H1 (cell line): ENCODE results near the gene DFFA. TPM values are rescaled to one million over a fixed set of nuclear protein-coding genes. Genes with fewer than 3 reads are reported as not detected.

Experiments used
- CTCF ChIA-PET: fragments of 300-600 bp; sonication (Branson Sonifier 250); formaldehyde crosslinking; loops from one replicate; lab custom pipeline; 2021; ENCODE audit not compliant: partially characterized antibody; lab: Charles Lee
- POLR2A ChIA-PET: fragments of 300-600 bp; sonication (Branson Sonifier 250); formaldehyde crosslinking; loops from one replicate; lab custom pipeline; 2021; ENCODE audit warnings: inconsistent platforms; ENCODE audit not compliant: partially characterized antibody; lab: Charles Lee
- DNase-seq, 2 experiments: peaks; one replicate each; pipeline versions ENCODE4 v3.0.0 to v3.0.0-alpha.2; 2010 to 2022; ENCODE audit warnings: low spot score in 2 of 2, low read depth in 1 of 2, mixed read lengths in 1 of 2
- FAIRE-seq: peaks from 2 replicates; lab custom pipeline; 2011; peaks lifted over from hg19 to GRCh38; lab: Jason Lieb, UNC
- H2AFZ ChIP-seq: 2 replicates; pipeline ENCODE4 v1.8.1; 2012; ENCODE audit warnings: low read length, inconsistent platforms
- H2AK5ac ChIP-seq: 2 replicates; pipeline ENCODE4 v1.6.1; 2013; ENCODE audit warnings: low read depth, low read length
- H2BK120ac ChIP-seq: replicated peaks from 2 replicates; pipeline ENCODE3; 2013; ENCODE audit warnings: low read depth, low read length, inconsistent platforms
- H2BK12ac ChIP-seq: 2 replicates; pipeline ENCODE4 v1.6.1; 2013; ENCODE audit warnings: low read depth, low read length
- H2BK15ac ChIP-seq: 2 replicates; pipeline ENCODE4 v1.6.1; 2013; ENCODE audit warnings: low read length
- H2BK20ac ChIP-seq: 2 replicates; pipeline ENCODE4 v1.6.1; 2013; ENCODE audit warnings: low read length
- H2BK5ac ChIP-seq: 2 replicates; pipeline ENCODE4 v1.6.1; 2013; ENCODE audit warnings: low read depth, low read length
- H3K14ac ChIP-seq: 2 replicates; pipeline ENCODE4 v1.6.1; 2013; ENCODE audit warnings: inconsistent platforms; ENCODE audit not compliant: insufficient read length
- H3K18ac ChIP-seq: 2 replicates; pipeline ENCODE4 v1.6.1; 2013; ENCODE audit warnings: low read length; ENCODE audit errors: extremely low read depth
- H3K23ac ChIP-seq: 2 replicates; pipeline ENCODE4 v1.6.1; 2013; ENCODE audit warnings: inconsistent platforms; ENCODE audit not compliant: insufficient read length
- H3K23me2 ChIP-seq: 2 replicates; pipeline ENCODE4 v1.6.1; 2013; ENCODE audit warnings: low read depth, low read length
- H3K27ac ChIP-seq: 2 replicates; pipeline ENCODE4 v1.6.1; 2011; ENCODE audit warnings: low read depth, low read length, inconsistent platforms
- H3K27me3 ChIP-seq, 4 experiments: replicated peaks in 1 of 4; 1 replicate in 1 of 4; 2 replicates in 3 of 4; pipeline versions ENCODE4 v1.6.1 to v1.8.1; 2011 to 2013; ENCODE audit warnings: low read length in 3 of 4, mild to moderate bottlenecking in 3 of 4, inconsistent platforms in 2 of 4, mixed read lengths in 2 of 4, moderate library complexity in 1 of 4; ENCODE audit not compliant: control insufficient read depth in 3 of 4, insufficient read depth in 3 of 4; ENCODE audit errors: extremely low read depth in 1 of 4
- H3K36me3 ChIP-seq, 4 experiments: 2 replicates each; pipeline versions ENCODE4 v1.6.1 to v1.8.1; 2011 to 2013; ENCODE audit warnings: mild to moderate bottlenecking in 4 of 4, low read length in 3 of 4, moderate library complexity in 2 of 4, control low read depth in 1 of 4, inconsistent platforms in 1 of 4; ENCODE audit not compliant: insufficient read depth in 4 of 4, control insufficient read depth in 2 of 4
- H3K4ac ChIP-seq: replicated peaks from 2 replicates; pipeline ENCODE3; 2013; ENCODE audit warnings: low read length, low read depth, mixed read lengths, inconsistent platforms; ENCODE audit not compliant: insufficient read length
- H3K4me1 ChIP-seq, 4 experiments: replicated peaks in 1 of 4; 1 replicate in 1 of 4; 2 replicates in 3 of 4; pipeline versions ENCODE4 v1.6.1 to v1.8.1; 2011 to 2013; ENCODE audit warnings: low read length in 3 of 4, inconsistent platforms in 2 of 4, mixed read lengths in 1 of 4; ENCODE audit not compliant: insufficient read depth in 4 of 4, control insufficient read depth in 3 of 4
- H3K4me2 ChIP-seq, 2 experiments: 2 replicates each; pipeline versions ENCODE4 v1.6.1 to v1.8.1; 2011 to 2013; ENCODE audit warnings: low read depth in 2 of 2, low read length in 2 of 2, control low read depth in 1 of 2, inconsistent platforms in 1 of 2, mild to moderate bottlenecking in 1 of 2; ENCODE audit not compliant: insufficient read depth in 1 of 2
- H3K4me3 ChIP-seq, 4 experiments: fragments of 200-600, 300-600 bp in 1 of 4; sonication (generic), shearing (Covaris generic), sonication (Bioruptor Twin) in 1 of 4; 2 replicates each; pipeline versions ENCODE4 v1.5.1 to v1.8.1; 2011 to 2016; ENCODE audit warnings: low read length in 4 of 4, low read depth in 3 of 4, control low read depth in 2 of 4, inconsistent platforms in 2 of 4, mild to moderate bottlenecking in 2 of 4, mixed read lengths in 1 of 4, moderate library complexity in 1 of 4; ENCODE audit not compliant: insufficient read depth in 2 of 4; ENCODE audit errors: extremely low read depth in 1 of 4
- H3K56ac ChIP-seq: replicated peaks from 2 replicates; pipeline ENCODE3; 2013; ENCODE audit warnings: low read depth, mild to moderate bottlenecking, mixed read lengths, low read length, inconsistent platforms; ENCODE audit not compliant: insufficient read length
- H3K79me1 ChIP-seq: 2 replicates; pipeline ENCODE4 v1.6.1; 2013; ENCODE audit warnings: low read depth, low read length, control low read depth
- H3K79me2 ChIP-seq, 2 experiments: 2 replicates each; pipeline versions ENCODE4 v1.6.1 to v1.8.1; 2012 to 2013; ENCODE audit warnings: low read length in 2 of 2, mild to moderate bottlenecking in 2 of 2, inconsistent platforms in 1 of 2; ENCODE audit not compliant: insufficient read depth in 2 of 2, control insufficient read depth in 1 of 2
- H3K9ac ChIP-seq, 4 experiments: replicated peaks in 1 of 4; 1 replicate in 1 of 4; 2 replicates in 3 of 4; pipeline versions ENCODE4 v1.6.1 to v1.8.1; 2011 to 2013; ENCODE audit warnings: low read depth in 3 of 4, low read length in 3 of 4, control low read depth in 2 of 4, mild to moderate bottlenecking in 2 of 4, moderate library complexity in 2 of 4, inconsistent platforms in 1 of 4; ENCODE audit errors: extremely low read depth in 1 of 4
- H3K9me3 ChIP-seq, 2 experiments: 2 replicates each; pipeline versions ENCODE4 v1.6.1 to v1.8.1; 2012 to 2013; ENCODE audit warnings: mild to moderate bottlenecking in 2 of 2, moderate library complexity in 2 of 2, control low read depth in 1 of 2, inconsistent platforms in 1 of 2, low read depth in 1 of 2, low read length in 1 of 2, mixed read lengths in 1 of 2; ENCODE audit not compliant: insufficient read depth in 2 of 2
- H4K20me1 ChIP-seq, 2 experiments: replicated peaks in 1 of 2; 2 replicates each; pipeline versions ENCODE3 to v1.8.1; 2011 to 2013; ENCODE audit warnings: inconsistent platforms in 2 of 2, low read length in 2 of 2, mild to moderate bottlenecking in 1 of 2; ENCODE audit not compliant: insufficient read depth in 2 of 2, control insufficient read depth in 1 of 2
- H4K5ac ChIP-seq: 2 replicates; pipeline ENCODE4 v1.6.1; 2013; ENCODE audit warnings: low read length, low read depth, mixed read lengths, inconsistent platforms; ENCODE audit not compliant: insufficient read length
- H4K8ac ChIP-seq: 2 replicates; pipeline ENCODE4 v1.8.0; 2013; ENCODE audit warnings: mild to moderate bottlenecking, moderate library complexity, low read length, inconsistent platforms; ENCODE audit not compliant: insufficient read depth; ENCODE audit errors: extremely low read depth
- H4K91ac ChIP-seq: replicated peaks from 2 replicates; pipeline ENCODE3; 2013; ENCODE audit warnings: low read length, mixed read lengths, inconsistent platforms; ENCODE audit not compliant: insufficient read length
- KDM5A ChIP-seq: fragments of 200-600 bp; IDR thresholded peaks from 2 replicates; pipeline ENCODE4 v1.7.1; 2012; ENCODE audit warnings: mild to moderate bottlenecking, low read length, inconsistent platforms, mixed read lengths
- POU5F1 ChIP-seq: IDR thresholded peaks from 2 replicates; pipeline ENCODE4 v1.6.1; 2011; ENCODE audit warnings: low read depth, mild to moderate bottlenecking, low read length, moderate library complexity
- RAD21 ChIP-seq, 2 experiments: IDR thresholded peaks in 1 of 2; conservative IDR thresholded peaks in 1 of 2; 2 replicates each; pipeline ENCODE4 v1.6.1; 2011; ENCODE audit warnings: low read depth in 2 of 2, low read length in 2 of 2, improper control_type of control experiment in 1 of 2, inconsistent platforms in 1 of 2, mild to moderate bottlenecking in 1 of 2, moderate library complexity in 1 of 2
- RNF2 ChIP-seq: fragments of 200-900, 300-1000 bp; sonication (generic); IDR thresholded peaks from 2 replicates; pipeline ENCODE4 v1.7.1; 2016; ENCODE audit warnings: borderline replicate concordance, low read depth, mild to moderate bottlenecking, antibody characterized with exemption, low read length; ENCODE audit not compliant: poor library complexity, severe bottlenecking; ENCODE audit errors: missing control alignments
- SIX5 ChIP-seq: IDR thresholded peaks from 2 replicates; pipeline ENCODE4 v1.6.1; 2011; ENCODE audit warnings: mild to moderate bottlenecking, low read depth, low read length
- SRF ChIP-seq: IDR thresholded peaks from 2 replicates; pipeline ENCODE4 v1.6.1; 2011; ENCODE audit warnings: mild to moderate bottlenecking, low read depth, low read length, moderate library complexity
- TCF12 ChIP-seq: IDR thresholded peaks from 2 replicates; pipeline ENCODE4 v1.6.1; 2011; ENCODE audit warnings: low read depth, mild to moderate bottlenecking, low read length
- YY1 ChIP-seq: IDR thresholded peaks from 2 replicates; pipeline ENCODE4 v1.6.1; 2011; ENCODE audit warnings: low read depth, mild to moderate bottlenecking, low read length
- WGBS, 2 experiments: shearing (Covaris generic) in 1 of 2; methylation state at CpG; one replicate each; pipeline versions ENCODE4 v1.1.6 to v1.1.7; 2013 to 2015; ENCODE audit warnings: low lambda C conversion rate in 2 of 2, mixed read lengths in 2 of 2, inconsistent platforms in 1 of 2, low coverage in 1 of 2, missing lambda C conversion rate in 1 of 2; ENCODE audit not compliant: insufficient replicate concordance in 2 of 2, insufficient coverage in 1 of 2, insufficient read length in 1 of 2; ENCODE audit errors: extremely low coverage in 1 of 2, missing lambda C conversion rate in 1 of 2; 5-methylcytosine and 5-hydroxymethylcytosine counted together
- polyA plus RNA-seq, 7 experiments: library from polyadenylated mRNA; depleted of rRNA in 3 of 7; stranded (reverse) in 5 of 7; unstranded in 2 of 7; fragments of >200 nt in 5 of 7; fragments of 200-250 nt in 2 of 7; gene quantifications; 1 replicate in 5 of 7; 2 replicates in 1 of 7; 4 replicates in 1 of 7; pipeline versions ENCODE4 v1.2.1 to v1.2.3, GENCODE V29; 2011 to 2013; ENCODE audit warnings: missing spikeins in 2 of 7, mixed read lengths in 2 of 7
- total RNA-seq: library from RNA; stranded (reverse); fragmentation: NEBNext Ultra II Directional; extraction: Animal tissue kit (Norgen Biotek cat#: 25700); gene quantifications from 2 replicates; pipeline ENCODE4 v1.2.1, GENCODE V29; 2021
- TF ChIP-seq, protein P1 (sequence below): IDR thresholded peaks from 2 replicates; pipeline ENCODE4 v1.6.1; 2012; ENCODE audit warnings: inconsistent platforms

The DFFA gene
- total and polyA plus RNA-seq, 2 of the 8 experiments (the other 6 are each of a cell fraction or from before 2014, with no cell fraction given) = 34.3 to 79.9 TPM

DNA sequence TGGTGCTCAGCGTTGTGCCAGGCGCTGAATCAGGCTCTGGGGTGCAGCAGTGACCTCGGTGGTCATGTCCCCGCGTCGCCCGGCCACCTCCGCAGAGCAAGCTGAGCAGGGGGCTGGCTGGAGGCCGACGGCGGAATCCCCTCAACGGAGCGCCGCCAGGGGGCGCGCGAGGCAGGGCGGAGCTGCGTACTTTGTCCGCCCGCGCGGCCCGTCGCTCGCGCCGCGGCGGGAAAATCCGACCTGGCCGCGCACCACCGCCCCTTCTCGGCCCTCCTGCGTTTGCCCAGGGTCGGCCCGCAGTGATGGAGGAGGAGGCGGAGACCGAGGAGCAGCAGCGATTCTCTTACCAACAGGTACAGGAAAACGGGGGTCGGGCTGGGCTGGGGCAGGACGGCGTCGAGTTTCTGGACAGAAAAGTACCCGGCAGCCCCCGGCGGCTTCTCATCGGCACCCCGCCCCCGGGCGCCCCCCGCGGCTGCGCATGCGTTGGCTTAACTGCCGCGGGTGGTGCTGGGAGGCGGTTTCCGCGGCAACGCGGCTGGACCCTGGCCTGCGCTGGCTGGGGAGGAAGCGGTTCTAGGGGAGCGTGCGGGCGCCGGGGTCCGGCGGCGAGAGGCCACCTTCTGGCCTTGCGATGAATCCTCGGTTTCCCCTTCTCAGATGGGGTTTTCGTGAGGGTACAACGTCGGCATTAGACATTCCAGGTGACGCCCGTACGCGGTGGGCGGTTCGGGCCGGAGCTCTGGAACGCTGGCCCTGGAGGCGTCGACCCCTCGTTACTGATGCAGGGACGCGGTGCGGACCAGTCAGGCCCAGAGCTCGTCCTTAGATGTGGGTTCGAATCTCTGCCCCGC lies 41.9 kb downstream of the DFFA start, which contains the start of gene CENPS:
CENPS (plus strand) TSS at position 218 of the 854 bp plus-strand sequence; CDS start at position 303, 85 bp downstream.
- no peaks in the 10 kb centered on the region for H3K79me2 ChIP-seq
- H3K27me3 ChIP-seq = no peaks in the 10 kb centered on the region
- no peak within 1 kb of the TSS for H3K14ac ChIP-seq
- peaks cover 0 to 5% (median under 1%) of the 10 kb centered on the region in 4 experiments; a peak in 4 of 7 replicates for H3K4me1 ChIP-seq
- peak within 1 kb of the TSS; percentile 84 for H2BK15ac ChIP-seq
- FAIRE-seq (no peak), DNase-seq (peak; percentile 67 to 98)
- no peak within 1 kb of the TSS for H2BK12ac ChIP-seq
- H3K36me3 ChIP-seq = no peaks in the 10 kb centered on the region
- peak within 1 kb of the TSS; percentile 98 for H2BK5ac ChIP-seq
- peaks cover 9% of the 10 kb centered on the region for H3K23me2 ChIP-seq
- H3K18ac ChIP-seq = peak within 1 kb of the TSS; percentile 99
- no peaks in the 10 kb centered on the region for H4K20me1 ChIP-seq
- 2% methylated on average over 69 of the region's 95 CpGs; no CpG with 5 or more reads in 1 of the 2 experiments for WGBS, 2 experiments
- H3K4me2 ChIP-seq = peak within 1 kb of the TSS; percentile 55 to 100
- H3K56ac ChIP-seq = peak within 1 kb of the TSS; percentile 98
- ChIA-PET POLR2A (interaction anchor here (0.9 to 3.7 kb wide), 15 partner anchors 10 to 77 kb away, joined by 3 to 23 read pairs (median 7); partner anchors contain the start of genes CORT, DFFA and PGD), CTCF (interaction anchor here (0.6 to 10.9 kb wide), 31 partner anchors 10 to 802 kb away, joined by 3 to 132 read pairs (median 4); partner anchors contain the start of gene PGD)
- peak within 1 kb of the TSS; percentile 99 for H4K8ac ChIP-seq
- H2AK5ac ChIP-seq = no peak within 1 kb of the TSS; the same call in 1 of the 2 replicates
- H3K4ac ChIP-seq = peak within 1 kb of the TSS; percentile 98
- peak within 1 kb of the TSS; percentile 91 for H2AFZ ChIP-seq
- peak within 1 kb of the TSS; percentile 83 to 94 (median 92) for H3K9ac ChIP-seq
- no peaks in the 10 kb centered on the region for H3K79me1 ChIP-seq
- peak within 1 kb of the TSS; percentile 96 for H3K27ac ChIP-seq
- no peaks in the 10 kb centered on the region for H3K9me3 ChIP-seq
- H4K5ac ChIP-seq = peak within 1 kb of the TSS; percentile 99
- no peak within 1 kb of the TSS for H2BK20ac ChIP-seq
- peak within 1 kb of the TSS; percentile 66 to 80 (median 72) for H3K4me3 ChIP-seq
- no peak within 1 kb of the TSS for H3K23ac ChIP-seq
- peak within 1 kb of the TSS; percentile 74 for H2BK120ac ChIP-seq
- peak within 1 kb of the TSS; percentile 100 for H4K91ac ChIP-seq
- TF ChIP-seq POU5F1 (no peak), KDM5A (no peak), RAD21 (IDR thresholded peaks at IDR 0.05 in 1 of 2, conservative IDR thresholded peaks at IDR 0.05 in 1 of 2; ENCODE audit: low read depth in 2 of 2, low read length in 2 of 2) (peak; percentile 38 to 60), YY1 (peak; percentile 9; the same call in 1 of the 2 replicates), SRF (peak; percentile 3; the same call in 1 of the 2 replicates), SIX5 (no peak), RNF2 (no peak), TCF12 (0 out of 2 replicates have a peak, but pooled peaks have one; percentile 40)
- TF ChIP-seq, protein P1, sequence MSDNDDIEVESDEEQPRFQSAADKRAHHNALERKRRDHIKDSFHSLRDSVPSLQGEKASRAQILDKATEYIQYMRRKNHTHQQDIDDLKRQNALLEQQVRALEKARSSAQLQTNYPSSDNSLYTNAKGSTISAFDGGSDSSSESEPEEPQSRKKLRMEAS = peak; percentile 89
